K562 (cell line): ENCODE data around the gene CLUH. TPM values are rescaled to one million over a fixed set of nuclear protein-coding genes. Genes with fewer than 3 reads are reported as not detected.

Experiments used
- ARNT ChIP-seq, 2 experiments: fragments of 450-650 bp; IDR thresholded peaks; 2 replicates each; pipeline ENCODE4 v1.6.1; 2016; ENCODE audit warnings: mild to moderate bottlenecking in 1 of 2
- ATF3 ChIP-seq, 2 experiments: fragments of 450-650 bp in 1 of 2; sonication (generic) in 1 of 2; formaldehyde crosslinking in 1 of 2; IDR thresholded peaks in 1 of 2; conservative IDR thresholded peaks in 1 of 2; 2 replicates each; pipeline versions ENCODE4 v1.6.1 to v1.8.1; 2016 to 2023; ENCODE audit warnings: mild to moderate bottlenecking in 2 of 2, moderate library complexity in 2 of 2, inconsistent platforms in 1 of 2, missing genetic modification reagents in 1 of 2
- HBP1 ChIP-seq: fragments of 450-650 bp; formaldehyde crosslinking; IDR thresholded peaks from 2 replicates; pipeline ENCODE4 v1.4.0; 2022; ENCODE audit warnings: missing genetic modification characterization
- MAFG ChIP-seq: fragments of 450-650 bp; conservative IDR thresholded peaks from 2 replicates; pipeline ENCODE4 v1.6.1; 2016; ENCODE audit warnings: missing genetic modification characterization, missing compliant biosample characterization
- MXD1 ChIP-seq: fragments of 250-450 bp; sonication (Bioruptor Pico); IDR thresholded peaks from 2 replicates; pipeline ENCODE4 v1.8.0; 2021; ENCODE audit warnings: borderline replicate concordance, mild to moderate bottlenecking, moderate library complexity; ENCODE audit not compliant: poor library complexity, severe bottlenecking
- NEUROD1 ChIP-seq: fragments of 150-350 bp; IDR thresholded peaks from 2 replicates; pipeline ENCODE4 v1.6.1; 2014; ENCODE audit warnings: borderline replicate concordance, low read length, low read depth; ENCODE audit not compliant: partially characterized antibody
- PRMT5 ChIP-seq: sonication (generic); formaldehyde crosslinking; IDR thresholded peaks from 2 replicates; pipeline ENCODE4 v1.5.0; 2020; ENCODE audit warnings: missing genetic modification reagents
- RBM15 ChIP-seq: fragments of 200-400 bp; formaldehyde crosslinking; IDR thresholded peaks from 2 replicates; pipeline ENCODE4 v1.6.1; 2018; ENCODE audit warnings: mild to moderate bottlenecking, low read length, moderate library complexity; ENCODE audit not compliant: insufficient read depth
- SMAD4 ChIP-seq: fragments of 250-450 bp; sonication (Bioruptor Pico); conservative IDR thresholded peaks from 2 replicates; pipeline ENCODE4 v1.8.0; 2021; ENCODE audit warnings: inconsistent platforms, mild to moderate bottlenecking, moderate library complexity
- ZFP91 ChIP-seq: sonication (generic); formaldehyde crosslinking; IDR thresholded peaks from 2 replicates; pipeline ENCODE4 v1.8.0; 2022; ENCODE audit warnings: mild to moderate bottlenecking, missing genetic modification reagents
- ZNF212 ChIP-seq: fragments of 450-650 bp; formaldehyde crosslinking; IDR thresholded peaks from 2 replicates; pipeline ENCODE4 v1.4.0; 2020; ENCODE audit warnings: mild to moderate bottlenecking
- ZNF584 ChIP-seq: fragments of 200-800 bp; sonication (Bioruptor generic); IDR thresholded peaks from 2 replicates; pipeline ENCODE4 v1.6.1; 2016; ENCODE audit warnings: low read depth, mild to moderate bottlenecking, missing genetic modification characterization, missing compliant biosample characterization
- ZNF644 ChIP-seq: fragments of 200-800 bp; sonication (Bioruptor generic); IDR thresholded peaks from 2 replicates; pipeline ENCODE4 v1.6.1; 2016; ENCODE audit warnings: low read depth, missing genetic modification characterization, missing compliant biosample characterization
- polyA plus RNA-seq, 8 experiments: library from polyadenylated mRNA; depleted of rRNA in 4 of 8; stranded (reverse) in 5 of 8; unstranded in 3 of 8; fragments of >200 nt; fragmentation: Nextera tagmentation in 2 of 8; fragmentation: Illumina TruSeq in 1 of 8; extraction: Ambion mirVana in 2 of 8; extraction: Trizol in 1 of 8; gene quantifications; 2 replicates each; pipeline versions ENCODE4 v1.2.1 to v1.2.3, GENCODE V29; 2011 to 2014; ENCODE audit warnings: inconsistent platforms in 1 of 8, missing spikeins in 1 of 8
- total RNA-seq, 7 experiments: library from RNA; depleted of rRNA in 6 of 7; stranded (reverse); fragments of >200 nt in 6 of 7; fragmentation: Illumina TruSeq in 2 of 7; extraction: Trizol in 2 of 7; gene quantifications; 2 replicates each; pipeline versions ENCODE4 v1.2.1 to v1.2.3, GENCODE V29; 2011 to 2021; ENCODE audit warnings: low replicate concordance in 1 of 7
- TF ChIP-seq, protein P1 (sequence below), 2 experiments: fragments of 200-800 bp in 1 of 2; sonication (Bioruptor generic) in 1 of 2; sonication (generic) in 1 of 2; formaldehyde crosslinking in 1 of 2; IDR thresholded peaks in 1 of 2; conservative IDR thresholded peaks in 1 of 2; 2 replicates each; pipeline versions ENCODE4 v1.5.0 to v1.6.1; 2016 to 2020; ENCODE audit warnings: missing compliant biosample characterization in 1 of 2, missing genetic modification characterization in 1 of 2, missing genetic modification reagents in 1 of 2
- TF ChIP-seq, protein P2 (sequence below): sonication (generic); formaldehyde crosslinking; IDR thresholded peaks from 2 replicates; pipeline ENCODE4 v1.4.0; 2020; ENCODE audit warnings: mild to moderate bottlenecking, missing genetic modification reagents

CLUH gene
- total and polyA plus RNA-seq, 9 of the 15 experiments (the other 6 are each of a cell fraction or from before 2014, with no cell fraction given) = 0.21 to 140 (median 33.2) TPM

- TF ChIP-seq SMAD4 (CRISPR knock-in tag) = peak; percentile 51; the same call in 1 of the 2 replicates
- no peak for TF ChIP-seq ZNF212 (CRISPR knock-in tag)
- TF ChIP-seq ZNF584 = no peak
- TF ChIP-seq, protein P1, sequence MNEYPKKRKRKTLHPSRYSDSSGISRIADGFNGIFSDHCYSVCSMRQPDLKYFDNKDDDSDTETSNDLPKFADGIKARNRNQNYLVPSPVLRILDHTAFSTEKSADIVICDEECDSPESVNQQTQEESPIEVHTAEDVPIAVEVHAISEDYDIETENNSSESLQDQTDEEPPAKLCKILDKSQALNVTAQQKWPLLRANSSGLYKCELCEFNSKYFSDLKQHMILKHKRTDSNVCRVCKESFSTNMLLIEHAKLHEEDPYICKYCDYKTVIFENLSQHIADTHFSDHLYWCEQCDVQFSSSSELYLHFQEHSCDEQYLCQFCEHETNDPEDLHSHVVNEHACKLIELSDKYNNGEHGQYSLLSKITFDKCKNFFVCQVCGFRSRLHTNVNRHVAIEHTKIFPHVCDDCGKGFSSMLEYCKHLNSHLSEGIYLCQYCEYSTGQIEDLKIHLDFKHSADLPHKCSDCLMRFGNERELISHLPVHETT (CRISPR knock-in tag; conservative IDR thresholded peaks at IDR 0.05 in 1 of 2, IDR thresholded peaks at IDR 0.05 in 1 of 2) = peak in 1 of 2 experiments; percentile 87; a peak in 2 of 4 replicates
- TF ChIP-seq, protein P2, sequence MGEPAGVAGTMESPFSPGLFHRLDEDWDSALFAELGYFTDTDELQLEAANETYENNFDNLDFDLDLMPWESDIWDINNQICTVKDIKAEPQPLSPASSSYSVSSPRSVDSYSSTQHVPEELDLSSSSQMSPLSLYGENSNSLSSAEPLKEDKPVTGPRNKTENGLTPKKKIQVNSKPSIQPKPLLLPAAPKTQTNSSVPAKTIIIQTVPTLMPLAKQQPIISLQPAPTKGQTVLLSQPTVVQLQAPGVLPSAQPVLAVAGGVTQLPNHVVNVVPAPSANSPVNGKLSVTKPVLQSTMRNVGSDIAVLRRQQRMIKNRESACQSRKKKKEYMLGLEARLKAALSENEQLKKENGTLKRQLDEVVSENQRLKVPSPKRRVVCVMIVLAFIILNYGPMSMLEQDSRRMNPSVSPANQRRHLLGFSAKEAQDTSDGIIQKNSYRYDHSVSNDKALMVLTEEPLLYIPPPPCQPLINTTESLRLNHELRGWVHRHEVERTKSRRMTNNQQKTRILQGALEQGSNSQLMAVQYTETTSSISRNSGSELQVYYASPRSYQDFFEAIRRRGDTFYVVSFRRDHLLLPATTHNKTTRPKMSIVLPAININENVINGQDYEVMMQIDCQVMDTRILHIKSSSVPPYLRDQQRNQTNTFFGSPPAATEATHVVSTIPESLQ = 0 out of 2 replicates have a peak, but pooled peaks have one; percentile 55
- no peak for TF ChIP-seq MAFG (tag)
- no peak for TF ChIP-seq RBM15
- TF ChIP-seq ZFP91 (CRISPR knock-in tag) = peak; percentile 97
- TF ChIP-seq ATF3 (IDR thresholded peaks at IDR 0.05) = 0 out of 2 replicates have a peak, but pooled peaks have one; percentile 19
- TF ChIP-seq ATF3 (CRISPR knock-in tag; conservative IDR thresholded peaks at IDR 0.05) = no peak
- TF ChIP-seq ARNT (IDR thresholded peaks at IDR 0.05) = no peak
- TF ChIP-seq NEUROD1 = peak; percentile 93
- no peak for TF ChIP-seq ZNF644 (tag)
- no peak for TF ChIP-seq PRMT5 (CRISPR knock-in tag)
- TF ChIP-seq HBP1 (CRISPR knock-in tag) = no peak
- TF ChIP-seq MXD1 (CRISPR knock-in tag) = peak; percentile 84
These were observed at the start of gene CLUH (continued) for GRCh38 chr17:2711608-2712299.
